Right renal pelvis (tissue), 4 donors: Measurements from ENCODE around the gene PAPOLA. TPM values are rescaled to one million over a fixed set of nuclear protein-coding genes. Genes with fewer than 3 reads are reported as not detected.

Experiments
- DNase-seq, 4 donors: peaks; one replicate each; pipeline ENCODE4 v3.0.0-alpha.2; 2013; ENCODE audit warnings: low read depth in 4 of 4, low spot score in 3 of 4, missing footprints in 1 of 4
- polyA plus RNA-seq, 4 donors: library from polyadenylated mRNA; unstranded; fragments of 120-200 nt; gene quantifications; one replicate each; pipeline ENCODE4 v1.2.1, GENCODE V29; 2013; ENCODE audit not compliant: insufficient read length in 4 of 4

The PAPOLA gene
- polyA plus RNA-seq, 4 donors, result 180 to 239 (median 225) TPM

GRCh38 chr14:96616161-96616721 is 114.1 kb downstream of the PAPOLA start:
- DNase-seq, result no peak

Other genes with a start within 250 kb of the PAPOLA start
- under 1 TPM in 3 of 4 donors, not detected in 1; 0.12 to 0.50 (median 0.31) TPM for gene BDKRB1, start 246.2 kb upstream of the PAPOLA start, polyA plus RNA-seq
- 10 to 100 TPM; 24.4 to 31.4 (median 25.7) TPM for gene ATG2B, start 139.0 kb upstream of the PAPOLA start, polyA plus RNA-seq
- gene GSKIP, start 138.9 kb upstream of the PAPOLA start, polyA plus RNA-seq, result 10 to 100 TPM; 30.1 to 35.1 (median 31.8) TPM
- gene AK7, start 110.3 kb upstream of the PAPOLA start, polyA plus RNA-seq, result 1 to 10 TPM; 4.9 to 6.6 (median 5.5) TPM